K562 (cell line): ENCODE results near the gene IL17RA.

ENCODE experiments used
- ARID1B ChIP-seq: fragments of 450-650 bp; IDR thresholded peaks from 2 replicates; pipeline ENCODE4 v1.6.1; 2016; ENCODE audit warnings: antibody characterized with exemption, mild to moderate bottlenecking, inconsistent platforms
- CHD2 ChIP-seq: IDR thresholded peaks from 2 replicates; pipeline ENCODE4 v1.6.1; 2011; ENCODE audit warnings: low read depth, low read length
- CTCF ChIP-seq, 3 experiments: IDR thresholded peaks in 2 of 3; conservative IDR thresholded peaks in 1 of 3; 2 replicates each; pipeline ENCODE4 v1.5.1; 2011 to 2012; ENCODE audit warnings: low read length in 3 of 3, mild to moderate bottlenecking in 3 of 3, control low read depth in 2 of 3, improper control_type of control experiment in 1 of 3, inconsistent platforms in 1 of 3, low read depth in 1 of 3, mixed read lengths in 1 of 3, moderate library complexity in 1 of 3; ENCODE audit not compliant: insufficient read depth in 2 of 3
- EGR1 ChIP-seq: fragments of 450-650 bp; conservative IDR thresholded peaks from 2 replicates; pipeline ENCODE4 v1.6.1; 2017; ENCODE audit warnings: mild to moderate bottlenecking
- EP300 ChIP-seq: IDR thresholded peaks from 2 replicates; pipeline ENCODE4 v1.6.1; 2012; ENCODE audit warnings: low read length, improper control_type of control experiment
- NCOA1 ChIP-seq: fragments of 450-650 bp; IDR thresholded peaks from 2 replicates; pipeline ENCODE4 v1.6.1; 2016; ENCODE audit warnings: low read depth
- SETDB1 ChIP-seq: IDR thresholded peaks from one replicate; pipeline ENCODE4 v1.6.1; 2012; ENCODE audit warnings: low read length, control low read depth, inconsistent platforms
- ZBTB11 ChIP-seq, 3 experiments: fragments of 200-800 bp in 1 of 3; fragments of 250-450 bp in 1 of 3; fragments of 450-650 bp in 1 of 3; sonication (Bioruptor Pico) in 1 of 3; sonication (Bioruptor generic) in 1 of 3; formaldehyde crosslinking in 1 of 3; IDR thresholded peaks; 2 replicates each; pipeline versions ENCODE4 v1.6.1 to v1.8.0; 2016 to 2022; ENCODE audit warnings: mild to moderate bottlenecking in 2 of 3, missing genetic modification characterization in 2 of 3, missing compliant biosample characterization in 1 of 3, moderate library complexity in 1 of 3
- ZNF408 ChIP-seq: fragments of 250-450 bp; sonication (Bioruptor Pico); IDR thresholded peaks from 2 replicates; pipeline ENCODE4 v1.4.0; 2020; ENCODE audit warnings: low read depth, mild to moderate bottlenecking, moderate library complexity

GRCh38 chr22:17133137-17133536, 48.3 kb downstream of the IL17RA start:
- no peak for TF ChIP-seq CHD2
- TF ChIP-seq NCOA1, result no peak
- TF ChIP-seq EP300, result no peak
- TF ChIP-seq ARID1B, result no peak
- no peak for TF ChIP-seq EGR1
- TF ChIP-seq CTCF (IDR thresholded peaks at IDR 0.05 in 2 of 3, conservative IDR thresholded peaks at IDR 0.05 in 1 of 3; ENCODE audit: insufficient read depth in 2 of 3, low read depth in 1 of 3, low read length in 3 of 3), result no peak
- TF ChIP-seq ZNF408 (CRISPR knock-in tag), result no peak
- no peak for TF ChIP-seq ZBTB11 (CRISPR knock-in tag; IDR thresholded peaks at IDR 0.05)
- TF ChIP-seq SETDB1, result no peak
